ENCODE results near the gene CREBBP. TPM values are rescaled to one million over a fixed set of nuclear protein-coding genes. Genes with fewer than 3 reads are reported as not detected.

CREBBP gene
- total RNA-seq, 4 donors from 2014 or later, result 38.9 to 105 (median 51.8) TPM

- no peak for ATAC-seq (ENCODE audit: low FRiP score)
- DNase-seq (ENCODE audit: low spot score), result no peak
- no peak for TF ChIP-seq CTCF (IDR thresholded peaks at IDR 0.05)
These were observed 167.6 kb downstream of the CREBBP start for GRCh38 chr16:3712861-3713372.

GRCh38 chr16:3706253-3707012 is 174.1 kb downstream of the CREBBP start:
- TF ChIP-seq CTCF (IDR thresholded peaks at IDR 0.05), result no peak
- no peak for DNase-seq (ENCODE audit: low spot score)
- no peak for ATAC-seq (ENCODE audit: low FRiP score)

GRCh38 chr16:3702082-3702481 is 178.4 kb downstream of the CREBBP start:
- no peak for DNase-seq (ENCODE audit: low spot score)
- no peak for TF ChIP-seq CTCF (IDR thresholded peaks at IDR 0.05)
- no peak for ATAC-seq (ENCODE audit: low FRiP score)

GRCh38 chr16:3701531-3701930 is 179.0 kb downstream of the CREBBP start:
- TF ChIP-seq CTCF (IDR thresholded peaks at IDR 0.05), result no peak
- DNase-seq (ENCODE audit: low spot score) (no peak), ATAC-seq (ENCODE audit: low FRiP score) (no peak)

- ATAC-seq (ENCODE audit: low FRiP score) (no peak), DNase-seq (ENCODE audit: low spot score) (no peak)
- no peak for TF ChIP-seq CTCF (IDR thresholded peaks at IDR 0.05)
These were observed 181.6 kb downstream of the CREBBP start for GRCh38 chr16:3698941-3699340.

GRCh38 chr16:3696425-3697218 is 183.9 kb downstream of the CREBBP start:
- TF ChIP-seq CTCF (IDR thresholded peaks at IDR 0.05), result no peak
- peak; percentile 85 for ATAC-seq (ENCODE audit: low FRiP score)
- no peak for DNase-seq (ENCODE audit: low spot score)

All from omental fat pad (tissue), 4 donors.